Measurements from ENCODE around the gene TOM1.

The TOM1 gene

GRCh38 chr22:35306350-35306967 lies 6.8 kb downstream of the TOM1 start:
- Histone ChIP-seq H3K27ac (replicated peaks) (no peak overlapping the region), H3K27me3 (ENCODE audit: insufficient read depth, poor library complexity, severe bottlenecking) (no peaks in the 10 kb centered on the region)
- DNase-seq (ENCODE audit: low read depth in 1 of 2, low spot score in 1 of 2) = no peak

GRCh38 chr22:35307372-35307771 lies 7.7 kb downstream of the TOM1 start:
- TF ChIP-seq CTCF (IDR thresholded peaks at IDR 0.05; ENCODE audit: insufficient read depth, low read length) = no peak
- H3K27me3 ChIP-seq (ENCODE audit: insufficient read depth, poor library complexity, severe bottlenecking) = no peaks in the 10 kb centered on the region
- DNase-seq (ENCODE audit: low read depth in 1 of 2, low spot score in 1 of 2) = no peak
- no peak overlapping the region for H3K27ac ChIP-seq (replicated peaks)
- H3K4me3 ChIP-seq (replicated peaks; ENCODE audit: insufficient read depth, low read length) = no peak overlapping the region

More at GRCh38 chr22:35306350-35306967, 6.8 kb downstream of the TOM1 start:
- TF ChIP-seq REST (IDR thresholded peaks at IDR 0.05; ENCODE audit: insufficient replicate concordance, low read depth) (no peak), SPI1 (IDR thresholded peaks at IDR 0.05; ENCODE audit: borderline replicate concordance, low read depth) (no peak), CTCF (IDR thresholded peaks at IDR 0.05; ENCODE audit: insufficient read depth, low read length) (no peak), POLR2AphosphoS5 (IDR thresholded peaks at IDR 0.05; ENCODE audit: low read depth) (no peak), GABPA (IDR thresholded peaks at IDR 0.05; ENCODE audit: low read depth) (no peak)
- H3K4me3 ChIP-seq (replicated peaks; ENCODE audit: insufficient read depth, low read length) = no peak overlapping the region

GRCh38 chr22:35307892-35308291 lies 8.2 kb downstream of the TOM1 start:
- no peak overlapping the region for H3K27ac ChIP-seq (replicated peaks)
- TF ChIP-seq SPI1 (IDR thresholded peaks at IDR 0.05; ENCODE audit: borderline replicate concordance, low read depth) = no peak
- no peak for TF ChIP-seq CTCF (IDR thresholded peaks at IDR 0.05; ENCODE audit: insufficient read depth, low read length)
- TF ChIP-seq GABPA (IDR thresholded peaks at IDR 0.05; ENCODE audit: low read depth) = no peak
- no peak for TF ChIP-seq POLR2AphosphoS5 (IDR thresholded peaks at IDR 0.05; ENCODE audit: low read depth)
- TF ChIP-seq REST (IDR thresholded peaks at IDR 0.05; ENCODE audit: insufficient replicate concordance, low read depth) = no peak
- H3K4me3 ChIP-seq (replicated peaks; ENCODE audit: insufficient read depth, low read length) = no peak overlapping the region
- peak in 1 of 2 experiments; percentile 14 for DNase-seq (ENCODE audit: low read depth in 1 of 2, low spot score in 1 of 2)
- no peaks in the 10 kb centered on the region for H3K27me3 ChIP-seq (ENCODE audit: insufficient read depth, poor library complexity, severe bottlenecking)

GRCh38 chr22:35308480-35309021 lies 8.9 kb downstream of the TOM1 start:
- Histone ChIP-seq H3K27me3 (ENCODE audit: insufficient read depth, poor library complexity, severe bottlenecking) (no peaks in the 10 kb centered on the region), H3K27ac (replicated peaks) (no peak overlapping the region), H3K4me3 (replicated peaks; ENCODE audit: insufficient read depth, low read length) (no peak overlapping the region)
- TF ChIP-seq GABPA (IDR thresholded peaks at IDR 0.05; ENCODE audit: low read depth) (no peak), POLR2AphosphoS5 (IDR thresholded peaks at IDR 0.05; ENCODE audit: low read depth) (no peak), REST (IDR thresholded peaks at IDR 0.05; ENCODE audit: insufficient replicate concordance, low read depth) (no peak), CTCF (IDR thresholded peaks at IDR 0.05; ENCODE audit: insufficient read depth, low read length) (no peak), SPI1 (IDR thresholded peaks at IDR 0.05; ENCODE audit: borderline replicate concordance, low read depth) (no peak)
- DNase-seq (ENCODE audit: low read depth in 1 of 2, low spot score in 1 of 2) = peak; percentile 15 to 37
